SIG-M5 (cell line): ENCODE measurements around the gene OPN1MW.
"Not testable (repeated sequence)": the region's sequence is repeated elsewhere in the genome, so short reads cannot be mapped to it uniquely, and the experiment has no call there.

ENCODE experiments used
- DNase-seq: peaks from one replicate; lab custom pipeline; 2025; lab: John Stamatoyannopoulos, UW

OPN1MW gene

GRCh38 chrX:154182296-154182695 lies at the start of gene OPN1MW:
Gene OPN1MW (plus strand): TSS chrX:154182596. CDS start chrX:154182678, 82 bp downstream.
- not testable (repeated sequence) for DNase-seq

- DNase-seq = no peak
Observed at GRCh38 chrX:154135458-154136229, 46.8 kb upstream of the OPN1MW start.

GRCh38 chrX:154136627-154137161 lies 45.7 kb upstream of the OPN1MW start:
- DNase-seq = no peak

- DNase-seq = no peak
Observed at GRCh38 chrX:154138857-154139256, 43.5 kb upstream of the OPN1MW start.

GRCh38 chrX:154140206-154140605 lies 42.2 kb upstream of the OPN1MW start:
- no peak for DNase-seq

GRCh38 chrX:154140742-154141141 lies 41.7 kb upstream of the OPN1MW start:
- DNase-seq = no peak

GRCh38 chrX:154142386-154142785 lies 40.0 kb upstream of the OPN1MW start:
- DNase-seq = no peak

DNA sequence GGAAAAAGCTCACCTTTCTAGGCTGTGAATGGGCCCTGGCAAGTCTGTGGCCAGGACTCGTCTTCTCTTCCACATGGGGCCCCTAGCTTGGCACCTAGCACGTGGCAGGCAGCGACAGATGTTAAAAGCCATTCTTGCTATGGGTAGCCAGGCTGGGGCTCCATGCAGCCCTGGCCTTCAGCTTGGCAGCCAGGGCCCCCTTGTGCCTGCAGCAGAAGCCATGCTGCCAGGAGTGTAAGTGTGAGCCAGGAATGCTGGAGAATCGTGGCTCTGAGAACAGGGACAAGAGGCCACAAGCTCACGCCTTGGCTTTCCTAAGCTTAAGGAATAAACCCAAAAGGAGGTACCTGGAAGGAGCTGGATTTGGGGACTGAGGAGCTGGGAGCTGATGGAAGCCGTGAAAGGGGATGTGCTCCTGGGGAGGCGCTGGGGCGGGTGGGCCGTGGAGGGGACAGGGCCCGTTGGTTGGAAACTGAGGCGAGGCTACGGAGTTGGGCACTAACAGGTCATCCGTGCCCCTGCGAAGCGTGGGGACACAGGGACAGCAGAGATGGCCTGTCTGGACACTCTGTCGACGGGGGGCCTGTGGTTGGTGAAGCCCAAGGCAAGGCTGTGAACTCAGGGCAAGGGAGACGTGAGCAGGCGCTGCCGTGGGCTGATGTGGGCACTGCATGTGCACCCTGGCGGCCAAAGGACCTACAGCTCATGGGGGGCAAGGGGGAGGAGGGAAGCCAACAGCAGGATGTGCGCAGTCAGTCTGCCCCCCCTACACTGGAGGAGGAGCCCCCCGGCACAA lies 39.2 kb upstream of the OPN1MW start:
- DNase-seq = no peak

DNA sequence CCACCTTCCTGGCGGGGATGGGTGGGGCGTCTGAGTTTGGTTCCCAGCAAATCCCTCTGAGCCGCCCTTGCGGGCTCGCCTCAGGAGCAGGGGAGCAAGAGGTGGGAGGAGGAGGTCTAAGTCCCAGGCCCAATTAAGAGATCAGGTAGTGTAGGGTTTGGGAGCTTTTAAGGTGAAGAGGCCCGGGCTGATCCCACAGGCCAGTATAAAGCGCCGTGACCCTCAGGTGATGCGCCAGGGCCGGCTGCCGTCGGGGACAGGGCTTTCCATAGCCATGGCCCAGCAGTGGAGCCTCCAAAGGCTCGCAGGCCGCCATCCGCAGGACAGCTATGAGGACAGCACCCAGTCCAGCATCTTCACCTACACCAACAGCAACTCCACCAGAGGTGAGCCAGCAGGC lies 38.4 kb upstream of the OPN1MW start, which contains the start of gene OPN1LW:
Gene OPN1LW, plus strand, starts transcription at position 234 of the 400 bp plus-strand sequence. Its CDS starts 41 bp downstream, at position 275.
- DNase-seq = not testable (repeated sequence)

DNA sequence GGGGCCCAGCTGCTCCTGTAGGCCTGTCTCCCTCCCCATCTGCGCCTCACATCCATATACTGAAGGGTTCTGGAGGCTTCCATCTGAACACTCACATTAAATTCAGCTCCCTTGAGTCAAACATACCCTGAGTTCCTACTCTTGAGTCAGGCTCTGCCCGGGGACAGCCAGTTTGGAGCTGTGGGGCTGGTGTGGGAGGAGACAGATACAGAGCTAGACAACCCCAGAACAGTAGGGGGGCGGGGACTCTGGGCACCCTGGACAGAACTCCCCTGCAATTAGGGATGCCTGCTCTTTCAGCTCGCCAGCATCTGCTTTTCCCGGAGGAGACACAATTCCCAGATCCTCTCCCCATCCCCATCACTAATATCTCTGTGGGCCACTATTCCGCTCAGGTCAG lies 31.4 kb upstream of the OPN1MW start:
- DNase-seq = not testable (repeated sequence)

DNA sequence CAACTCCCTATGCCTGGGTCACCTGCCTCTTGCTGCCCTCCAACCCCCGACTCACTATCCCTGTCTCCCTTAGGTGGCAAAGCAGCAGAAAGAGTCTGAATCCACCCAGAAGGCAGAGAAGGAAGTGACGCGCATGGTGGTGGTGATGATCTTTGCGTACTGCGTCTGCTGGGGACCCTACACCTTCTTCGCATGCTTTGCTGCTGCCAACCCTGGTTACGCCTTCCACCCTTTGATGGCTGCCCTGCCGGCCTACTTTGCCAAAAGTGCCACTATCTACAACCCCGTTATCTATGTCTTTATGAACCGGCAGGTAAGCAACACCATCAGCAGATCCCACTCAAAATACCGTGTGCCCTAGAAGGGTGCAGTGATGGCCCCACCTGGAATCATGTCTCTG lies 26.2 kb upstream of the OPN1MW start:
- DNase-seq = not testable (repeated sequence)

- DNase-seq = not testable (repeated sequence)
Observed at GRCh38 chrX:154157207-154157606, 25.2 kb upstream of the OPN1MW start.

DNA sequence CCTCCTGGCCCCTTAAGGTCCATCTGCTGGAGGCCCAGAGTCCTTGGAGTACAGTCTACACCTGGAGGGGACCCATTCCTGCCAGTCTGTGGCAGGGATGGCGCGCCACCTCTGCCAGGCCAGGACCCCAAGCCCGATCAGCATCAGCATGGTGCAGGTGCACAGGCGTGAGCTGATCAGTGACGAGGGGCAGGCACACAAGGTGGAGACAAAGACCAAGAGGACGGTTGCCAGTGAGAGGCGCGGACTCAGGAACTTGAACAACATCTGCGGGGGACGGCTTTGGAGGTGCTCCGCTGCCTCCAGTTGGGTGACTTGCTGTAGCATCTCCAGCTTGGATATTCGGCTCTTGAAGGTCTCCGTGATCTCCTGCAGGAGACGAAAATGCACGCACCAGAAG lies 23.1 kb upstream of the OPN1MW start:
- not testable (repeated sequence) for DNase-seq

DNA sequence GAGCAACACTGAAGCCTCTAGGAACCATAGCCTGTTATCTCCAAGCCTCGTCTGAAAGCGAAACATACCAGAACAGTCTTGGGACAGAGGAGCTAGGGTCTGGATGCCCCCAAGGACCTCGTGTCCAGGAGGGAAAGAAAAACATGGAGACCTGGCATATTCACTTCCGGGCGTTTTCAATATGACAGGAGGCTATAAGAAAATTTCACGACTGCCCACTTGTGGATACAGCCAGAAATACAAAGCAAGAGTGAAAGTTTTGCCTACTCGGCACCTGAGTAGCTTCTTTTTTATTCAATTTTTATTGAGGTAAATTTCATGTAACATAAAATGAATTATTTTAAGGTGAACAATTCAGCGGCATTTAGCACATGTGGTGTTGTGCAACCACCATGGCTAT lies 17.5 kb upstream of the OPN1MW start:
- not testable (repeated sequence) for DNase-seq

GRCh38 chrX:154168384-154168783 lies 14.0 kb upstream of the OPN1MW start:
- DNase-seq = not testable (repeated sequence)

DNA sequence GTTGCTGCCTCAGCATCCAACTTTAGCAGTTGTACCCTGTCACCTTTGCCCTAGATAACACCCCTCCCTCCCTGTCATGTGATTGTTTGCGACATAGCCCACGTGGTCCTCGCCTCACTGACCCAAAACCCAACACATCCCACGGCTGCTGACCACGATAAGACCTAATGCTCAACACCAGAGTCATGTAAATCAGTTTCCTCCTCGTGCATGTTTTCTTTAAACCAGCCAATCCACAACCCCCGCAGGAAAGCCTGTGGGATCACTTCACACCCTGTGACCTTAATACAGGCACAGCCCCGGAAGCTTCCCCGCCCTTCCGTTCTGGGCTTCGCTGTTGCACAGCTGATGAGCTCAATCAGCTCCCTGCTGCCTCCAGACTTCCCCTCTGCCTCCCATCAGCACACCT lies 9.9 kb upstream of the OPN1MW start:
- not testable (repeated sequence) for DNase-seq

DNA sequence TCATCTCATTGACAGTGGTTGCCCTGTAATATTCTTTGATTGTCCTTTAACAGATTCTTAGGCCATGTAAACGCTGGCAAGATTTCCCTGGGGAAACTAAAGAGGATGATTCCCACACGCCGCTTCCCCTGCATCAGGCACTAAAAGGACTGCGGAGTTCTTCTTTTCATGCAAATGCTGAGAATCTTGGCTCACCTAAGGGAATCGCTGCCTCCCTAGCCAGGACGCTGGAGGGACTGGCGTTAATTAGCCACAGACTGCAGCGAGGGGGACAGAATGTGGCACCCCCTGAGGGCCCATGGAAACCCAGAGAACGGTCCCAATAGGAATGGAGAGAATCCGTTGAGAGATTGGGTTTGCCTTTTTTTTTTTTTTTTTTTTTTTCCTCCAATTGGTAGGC lies 8.0 kb upstream of the OPN1MW start:
- not testable (repeated sequence) for DNase-seq

DNA sequence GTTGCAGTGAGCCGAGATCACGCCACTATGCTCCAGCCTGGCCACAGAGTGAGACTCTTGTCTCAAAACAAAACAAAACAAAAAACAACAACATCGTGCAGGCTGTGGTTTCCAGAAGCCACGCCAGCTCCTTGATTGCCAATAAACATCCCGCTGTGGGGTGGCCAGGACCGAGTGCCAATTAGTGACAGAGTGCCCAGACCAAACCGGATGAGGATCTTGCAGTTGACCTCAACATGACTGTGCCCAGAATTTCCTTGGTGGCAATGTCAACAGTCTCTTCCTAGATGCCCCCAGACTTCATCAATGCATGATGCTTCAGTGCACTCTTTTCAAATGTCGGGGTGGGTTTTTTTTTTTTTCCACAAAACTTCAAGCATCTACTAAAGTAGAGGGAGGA lies 1.4 kb downstream of the OPN1MW start:
- DNase-seq = not testable (repeated sequence)

- DNase-seq = not testable (repeated sequence)
Observed at GRCh38 chrX:154192846-154193245, 10.4 kb downstream of the OPN1MW start.

GRCh38 chrX:154194316-154194715 lies 11.9 kb downstream of the OPN1MW start:
- DNase-seq = not testable (repeated sequence)

- not testable (repeated sequence) for DNase-seq
Observed at GRCh38 chrX:154196466-154196865, 14.1 kb downstream of the OPN1MW start.

DNA sequence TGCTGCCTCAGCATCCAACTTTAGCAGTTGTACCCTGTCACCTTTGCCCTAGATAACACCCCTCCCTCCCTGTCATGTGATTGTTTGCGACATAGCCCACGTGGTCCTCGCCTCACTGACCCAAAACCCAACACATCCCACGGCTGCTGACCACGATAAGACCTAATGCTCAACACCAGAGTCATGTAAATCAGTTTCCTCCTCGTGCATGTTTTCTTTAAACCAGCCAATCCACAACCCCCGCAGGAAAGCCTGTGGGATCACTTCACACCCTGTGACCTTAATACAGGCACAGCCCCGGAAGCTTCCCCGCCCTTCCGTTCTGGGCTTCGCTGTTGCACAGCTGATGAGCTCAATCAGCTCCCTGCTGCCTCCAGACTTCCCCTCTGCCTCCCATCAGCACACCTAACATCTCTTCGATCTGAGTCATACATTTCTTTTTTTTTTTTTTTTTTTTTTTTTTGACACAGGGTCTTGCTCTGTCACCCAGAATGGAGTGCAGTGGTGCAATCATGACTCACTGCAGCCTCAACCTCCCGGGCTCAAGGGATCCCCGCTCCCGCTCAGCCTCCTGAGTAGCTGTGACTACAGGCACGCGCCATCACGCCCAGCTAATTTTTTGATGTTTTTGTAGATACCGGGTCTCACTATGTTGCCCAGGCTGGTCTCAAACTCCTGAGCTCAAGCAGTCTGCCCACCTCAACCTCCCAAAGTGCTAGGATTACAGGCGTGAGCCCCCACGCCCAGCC lies 27.4 kb downstream of the OPN1MW start:
- not testable (repeated sequence) for DNase-seq
